Thoracic aorta (tissue), 2 donors: Measurements from ENCODE around the gene TC2N. TPM values are rescaled to one million over a fixed set of nuclear protein-coding genes. Genes with fewer than 3 reads are reported as not detected.

Experiments
- ATAC-seq: fragments of 150-250 bp; one replicate; pipeline ENCODE4 v1.8.0; 2017; ENCODE audit warnings: low read depth; ENCODE audit not compliant: insufficient number of reproducible peaks, low FRiP score
- DNase-seq: peaks from one replicate; pipeline ENCODE4 v3.0.0-alpha.2; 2020; ENCODE audit warnings: low spot score
- H3K27ac ChIP-seq, 2 donors: fragments of 200-600 bp; sonication (generic); 1 replicate in 1 of 2; 2 replicates in 1 of 2; pipeline ENCODE4 v1.5.1; 2016; ENCODE audit warnings: mild to moderate bottlenecking in 2 of 2, moderate library complexity in 2 of 2
- H3K27me3 ChIP-seq: fragments of 200-600 bp; sonication (generic); replicated peaks from 2 replicates; pipeline ENCODE4 v1.6.0; 2016; ENCODE audit warnings: mild to moderate bottlenecking; ENCODE audit not compliant: insufficient read depth
- H3K36me3 ChIP-seq: fragments of 200-600 bp; sonication (generic); one replicate; pipeline ENCODE4 v1.5.1; 2016
- H3K4me1 ChIP-seq, 2 donors: fragments of 200-600 bp; sonication (generic); 1 replicate in 1 of 2; 2 replicates in 1 of 2; pipeline versions ENCODE4 v1.5.1 to v1.6.0; 2016; ENCODE audit warnings: low read depth in 2 of 2, mild to moderate bottlenecking in 1 of 2; ENCODE audit not compliant: control insufficient read depth in 1 of 2
- H3K4me3 ChIP-seq: fragments of 200-600 bp; sonication (generic); 2 replicates; pipeline ENCODE4 v1.5.1; 2016; ENCODE audit warnings: mild to moderate bottlenecking
- H3K9me3 ChIP-seq: fragments of 200-600 bp; sonication (generic); 2 replicates; pipeline ENCODE4 v1.5.1; 2016
- CTCF ChIP-seq: fragments of 200-600 bp; sonication (generic); IDR thresholded peaks from one replicate; pipeline ENCODE4 v1.5.1; 2019; ENCODE audit warnings: antibody characterized with exemption
- total RNA-seq, 2 donors: library from RNA; depleted of rRNA; stranded (reverse); fragments of >200 nt; gene quantifications; one replicate each; pipeline versions ENCODE4 v1.1.0 to v1.2.3, GENCODE V29; 2016

The TC2N gene
- total RNA-seq, 2 donors from 2014 or later: 146 to 172 TPM

GRCh38 chr14:91869556-91869955 is 2.2 kb upstream of the TC2N start:
- H3K4me1 ChIP-seq: peaks cover 21 to 48% of the 10 kb centered on the region in 2 donors
- no peak overlapping the region for H3K4me3 ChIP-seq
- ATAC-seq (no peak), DNase-seq (no peak)
- H3K27ac ChIP-seq: peak overlapping the region in 1 of 2 donors; percentile 6
- no peaks in the 10 kb centered on the region for H3K27me3 ChIP-seq
- H3K36me3 ChIP-seq: peaks cover 38% of the 10 kb centered on the region
- TF ChIP-seq CTCF: no peak
- H3K9me3 ChIP-seq: no peaks in the 10 kb centered on the region

- DNase-seq (no peak), ATAC-seq (no peak)
- H3K36me3 ChIP-seq: peaks cover 37% of the 10 kb centered on the region
- H3K4me3 ChIP-seq: peak overlapping the region; percentile 33
- H3K9me3 ChIP-seq: no peaks in the 10 kb centered on the region
- H3K27ac ChIP-seq: peak overlapping the region in 1 of 2 donors; percentile 54
- H3K27me3 ChIP-seq: no peaks in the 10 kb centered on the region
- peaks cover 6 to 21% of the 10 kb centered on the region in 2 donors for H3K4me1 ChIP-seq
- TF ChIP-seq CTCF: no peak
Observed at GRCh38 chr14:91866511-91867295, 633 bp downstream of the TC2N start.

- Histone ChIP-seq H3K4me1 (peaks cover 0 to 15% of the 10 kb centered on the region in 2 donors), H3K9me3 (no peaks in the 10 kb centered on the region), H3K4me3 (peak overlapping the region; percentile 32), H3K27me3 (no peaks in the 10 kb centered on the region), H3K27ac (peak overlapping the region in 1 of 2 donors; percentile 54), H3K36me3 (peaks cover 35% of the 10 kb centered on the region)
- no peak for DNase-seq
- no peak for TF ChIP-seq CTCF
- ATAC-seq: no peak
Observed at GRCh38 chr14:91866061-91866460, 1.3 kb downstream of the TC2N start.

DNA sequence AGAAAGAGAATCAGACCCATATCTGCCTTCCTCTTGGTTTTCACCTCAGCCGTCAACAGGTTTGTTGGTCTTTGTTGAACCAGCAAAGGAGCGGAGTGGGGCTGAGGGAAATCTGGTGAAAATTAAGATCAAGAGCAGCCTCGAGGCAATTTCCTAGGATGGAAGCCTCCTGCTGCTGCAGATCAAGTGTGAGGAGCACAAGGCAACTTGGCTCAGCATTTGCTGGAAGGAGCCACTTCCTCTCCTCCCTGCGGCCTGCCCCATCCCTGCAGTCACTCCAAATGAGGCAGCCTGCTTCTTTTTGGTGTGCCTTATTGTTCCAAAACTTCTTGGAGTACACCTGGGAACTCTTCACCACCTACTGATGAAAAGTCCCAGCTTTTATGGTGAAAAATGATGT is 4.9 kb downstream of the TC2N start:
- Histone ChIP-seq H3K36me3 (peaks cover 3% of the 10 kb centered on the region), H3K9me3 (no peaks in the 10 kb centered on the region), H3K27me3 (no peaks in the 10 kb centered on the region), H3K4me3 (no peak overlapping the region), H3K27ac (no peak overlapping the region), H3K4me1 (peaks cover 0 to 25% of the 10 kb centered on the region in 2 donors)
- no peak for ATAC-seq
- no peak for DNase-seq
- no peak for TF ChIP-seq CTCF

DNA sequence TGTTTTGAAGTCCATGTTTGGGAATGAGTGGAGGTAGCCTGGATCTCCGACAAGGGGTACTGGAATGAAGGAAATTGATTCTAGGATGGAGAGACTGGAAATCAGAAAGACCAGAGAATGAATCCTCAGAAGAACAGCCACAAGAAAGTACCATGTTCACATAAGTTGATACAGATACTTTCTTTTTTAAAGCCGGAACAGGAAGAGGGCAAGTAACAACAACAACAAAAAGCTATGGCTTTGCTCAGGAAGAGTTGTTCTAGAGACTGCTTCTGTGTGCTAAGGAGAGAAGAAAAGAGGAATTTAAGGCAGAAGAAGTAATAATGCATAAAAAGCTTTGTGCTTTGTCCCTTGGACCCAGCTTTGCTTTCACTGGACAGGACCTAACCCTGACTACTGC is 6.2 kb downstream of the TC2N start:
- Histone ChIP-seq H3K9me3 (no peaks in the 10 kb centered on the region), H3K27ac (peak overlapping the region in 1 of 2 donors; percentile 33), H3K4me1 (peaks cover 0 to 22% of the 10 kb centered on the region in 2 donors), H3K4me3 (no peak overlapping the region), H3K36me3 (no peaks in the 10 kb centered on the region), H3K27me3 (no peaks in the 10 kb centered on the region)
- no peak for TF ChIP-seq CTCF
- ATAC-seq (no peak), DNase-seq (no peak)
